ENCODE results near the gene ARTN.
A peak's percentile ranks its signal among the peaks of the same experiment; 100 is the strongest.

ARTN gene

GRCh38 chr1:43970502-43970901 lies 36.9 kb downstream of the ARTN start:
- DNase-seq (ENCODE audit: low read depth in 2 of 2, low spot score in 1 of 2): no peak

- DNase-seq (ENCODE audit: low read depth in 2 of 2, low spot score in 1 of 2): no peak
These were observed 37.3 kb downstream of the ARTN start for GRCh38 chr1:43970911-43971310.

- DNase-seq (ENCODE audit: low read depth in 2 of 2, low spot score in 1 of 2): no peak
These were observed 37.9 kb downstream of the ARTN start for GRCh38 chr1:43971336-43971980.

GRCh38 chr1:43973981-43974442 lies 40.4 kb downstream of the ARTN start:
- DNase-seq (ENCODE audit: low read depth in 2 of 2, low spot score in 1 of 2): no peak

DNA sequence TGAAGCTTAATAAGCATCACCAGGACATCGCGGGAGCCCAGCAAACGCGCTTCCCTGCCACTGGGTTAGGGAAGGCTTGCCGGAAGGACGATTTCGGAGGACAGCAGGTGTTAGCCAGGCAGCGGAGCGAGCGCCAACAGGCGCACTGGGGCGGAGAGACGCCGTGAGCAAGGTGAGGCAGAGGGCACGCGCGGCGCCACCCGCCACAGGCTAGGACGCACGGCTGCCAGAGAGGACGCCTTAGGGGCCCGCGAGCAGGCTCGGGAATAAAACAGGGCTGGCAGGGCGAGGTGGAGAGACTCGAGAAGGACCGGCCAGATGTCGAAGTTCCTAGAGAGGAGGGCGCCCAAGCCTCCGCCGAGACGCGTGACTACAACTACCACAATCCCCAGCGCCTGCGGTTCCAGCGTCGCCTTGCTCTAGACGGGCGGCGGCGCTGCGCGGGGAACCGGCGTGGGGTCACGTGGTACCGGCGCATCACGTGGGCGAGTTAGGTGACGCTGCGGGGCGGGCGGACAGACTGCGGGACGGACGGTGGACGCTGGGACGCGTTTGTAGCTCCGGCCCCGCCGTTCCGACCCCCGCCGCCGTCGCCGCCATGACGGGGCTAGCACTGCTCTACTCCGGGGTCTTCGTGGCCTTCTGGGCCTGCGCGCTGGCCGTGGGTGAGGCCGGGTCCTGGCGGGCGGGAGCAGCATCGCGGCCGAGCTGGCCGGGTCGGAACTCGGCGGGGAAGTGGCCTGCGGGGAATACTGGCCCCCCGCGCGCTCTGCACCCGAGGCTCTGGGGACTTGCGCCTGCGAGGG lies 41.0 kb downstream of the ARTN start, which contains the start of gene ATP6V0B:
ATP6V0B (plus strand) TSS at position 518 of the 806 bp plus-strand sequence; CDS start at position 599, 81 bp downstream.
- peak; percentile 87 to 91 for DNase-seq (ENCODE audit: low read depth in 2 of 2, low spot score in 1 of 2)

- DNase-seq (ENCODE audit: low read depth in 2 of 2, low spot score in 1 of 2): no peak
These were observed 41.8 kb downstream of the ARTN start for GRCh38 chr1:43975249-43975961.

DNA sequence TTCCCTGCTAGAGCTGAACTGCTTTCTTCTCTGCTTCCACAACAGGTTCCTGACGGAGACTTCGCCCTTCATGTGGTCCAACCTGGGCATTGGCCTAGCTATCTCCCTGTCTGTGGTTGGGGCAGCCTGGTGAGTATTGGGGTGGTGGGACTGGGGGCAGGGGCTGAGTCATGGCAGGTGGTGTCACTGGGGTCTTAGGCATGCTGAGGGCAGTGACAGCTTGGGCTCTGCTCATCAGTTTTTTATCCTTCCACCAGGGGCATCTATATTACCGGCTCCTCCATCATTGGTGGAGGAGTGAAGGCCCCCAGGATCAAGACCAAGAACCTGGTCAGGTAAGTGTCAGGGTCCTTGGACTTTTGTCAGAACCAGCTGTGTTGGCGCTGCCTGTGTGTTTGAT lies 42.4 kb downstream of the ARTN start:
- no peak for DNase-seq (ENCODE audit: low read depth in 2 of 2, low spot score in 1 of 2)

DNA sequence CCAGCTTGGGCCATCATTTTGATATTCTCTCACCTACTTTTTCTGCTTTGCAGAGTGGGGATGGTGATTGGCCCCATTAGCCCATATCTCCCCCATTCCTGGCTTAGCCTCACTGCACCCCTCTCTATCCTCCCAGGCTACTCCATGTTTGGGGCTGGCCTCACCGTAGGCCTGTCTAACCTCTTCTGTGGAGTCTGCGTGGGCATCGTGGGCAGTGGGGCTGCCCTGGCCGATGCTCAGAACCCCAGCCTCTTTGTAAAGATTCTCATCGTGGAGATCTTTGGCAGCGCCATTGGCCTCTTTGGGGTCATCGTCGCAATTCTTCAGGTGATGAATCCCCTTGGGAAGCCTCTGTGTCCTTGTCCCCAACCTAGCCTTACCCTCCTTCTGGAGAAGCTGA lies 43.3 kb downstream of the ARTN start:
- no peak for DNase-seq (ENCODE audit: low read depth in 2 of 2, low spot score in 1 of 2)

DNA sequence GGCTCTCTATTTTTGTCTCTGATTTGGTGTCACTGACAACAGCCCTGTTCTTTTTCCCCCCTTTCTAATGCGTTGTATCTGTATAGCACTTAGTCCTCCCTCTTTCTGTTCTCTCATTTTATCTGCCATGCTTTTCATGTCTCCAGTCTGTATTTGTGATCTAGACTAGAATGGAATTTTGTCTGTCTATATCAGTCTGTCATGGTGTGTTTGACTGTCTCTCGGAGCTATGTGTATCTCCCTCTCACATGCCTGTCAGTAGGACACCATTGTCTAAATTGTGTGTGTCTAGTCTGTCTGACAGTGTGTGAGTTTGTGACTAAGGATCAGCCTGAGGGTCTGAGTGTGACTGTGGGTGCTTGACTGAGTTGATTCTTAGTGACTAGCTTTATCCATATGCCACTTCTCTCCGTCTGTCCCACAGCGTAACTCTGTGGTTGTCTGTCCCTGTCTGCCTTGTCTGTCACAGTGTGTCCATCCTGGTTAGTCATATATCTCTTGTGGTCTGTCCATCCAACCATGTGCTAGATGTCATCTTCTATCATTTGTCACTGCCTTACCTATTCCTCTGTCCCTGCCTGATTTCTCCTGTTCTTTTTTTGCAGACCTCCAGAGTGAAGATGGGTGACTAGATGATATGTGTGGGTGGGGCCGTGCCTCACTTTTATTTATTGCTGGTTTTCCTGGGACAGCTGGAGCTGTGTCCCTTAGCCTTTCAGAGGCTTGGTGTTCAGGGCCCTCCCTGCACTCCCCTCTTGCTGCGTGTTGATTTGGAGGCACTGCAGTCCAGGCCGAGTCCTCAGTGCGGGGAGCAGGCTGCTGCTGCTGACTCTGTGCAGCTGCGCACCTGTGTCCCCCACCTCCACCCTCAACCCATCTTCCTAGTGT lies 44.0 kb downstream of the ARTN start:
- no peak for DNase-seq (ENCODE audit: low read depth in 2 of 2, low spot score in 1 of 2)

DNA sequence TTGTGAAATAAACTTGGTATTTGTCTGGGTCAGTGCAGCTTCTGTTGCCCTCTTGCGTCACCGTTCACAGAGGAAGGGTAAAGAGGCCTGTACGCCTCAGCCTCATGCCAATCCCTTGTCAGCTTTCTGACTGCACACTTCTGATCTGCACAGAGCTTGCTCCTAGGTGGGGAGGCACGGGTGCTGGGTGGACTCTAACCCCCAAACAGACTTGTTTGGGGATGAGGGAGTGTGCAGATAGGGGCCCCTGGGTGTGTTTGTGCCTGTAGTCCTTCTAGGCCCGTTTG lies 44.6 kb downstream of the ARTN start:
- no peak for DNase-seq (ENCODE audit: low read depth in 2 of 2, low spot score in 1 of 2)

- no peak for DNase-seq (ENCODE audit: low read depth in 2 of 2, low spot score in 1 of 2)
These were observed 45.1 kb downstream of the ARTN start, which contains the start of gene B4GALT2 for GRCh38 chr1:43978551-43979260. Gene B4GALT2, plus strand, starts transcription at chr1:43979210. Its CDS starts 1,951 bp downstream, at chr1:43981161.

DNA sequence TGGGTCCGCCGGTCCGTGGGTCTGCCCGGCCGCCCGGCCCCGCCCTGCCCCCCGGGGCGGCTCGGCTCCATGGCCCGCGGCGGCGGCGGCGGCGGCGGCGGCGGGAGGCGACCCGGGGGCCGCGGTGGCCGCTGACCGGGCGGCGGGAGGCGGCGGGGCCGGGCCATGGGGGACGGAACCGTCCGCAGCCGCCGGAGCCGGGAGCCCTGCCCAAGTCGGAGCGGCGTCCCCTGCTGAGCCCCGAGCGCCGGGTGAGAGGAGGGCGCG lies 45.6 kb downstream of the ARTN start:
- DNase-seq (ENCODE audit: low read depth in 2 of 2, low spot score in 1 of 2): no peak

DNA sequence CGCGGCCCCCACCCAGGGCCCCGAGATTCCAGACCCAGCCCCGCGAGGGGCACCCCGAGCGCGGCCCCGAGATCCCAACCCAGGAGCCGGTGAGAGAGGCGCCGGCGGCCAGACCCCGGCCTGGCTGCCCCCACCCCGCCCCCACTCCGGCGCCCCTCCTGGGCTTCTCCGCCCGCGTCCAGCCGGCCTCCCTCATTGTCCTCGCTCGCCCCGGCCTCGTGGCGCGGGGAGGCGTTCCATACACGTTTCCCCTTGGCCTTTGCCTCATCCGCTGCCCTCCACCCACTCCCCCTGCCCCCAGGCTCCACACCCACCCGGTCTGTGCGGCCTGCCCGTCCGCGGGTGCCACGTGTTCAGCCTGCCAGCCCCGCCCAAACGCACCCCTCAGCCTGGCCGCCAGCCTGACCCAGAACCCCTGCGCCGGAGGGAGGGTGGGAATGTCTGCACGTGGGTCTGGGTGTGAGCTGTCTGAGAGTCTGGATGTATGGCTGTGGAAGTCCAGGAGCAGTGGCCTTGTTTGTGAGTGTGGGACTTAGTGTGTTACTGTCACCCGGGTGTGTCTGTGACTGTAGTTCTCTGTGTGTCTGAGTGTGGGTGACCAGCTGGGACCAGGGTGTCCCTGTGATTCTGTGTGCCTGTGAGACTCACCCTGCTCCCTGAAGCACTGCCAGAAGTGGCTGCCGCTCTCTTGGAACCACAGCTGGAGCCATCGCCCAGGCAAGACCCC lies 46.1 kb downstream of the ARTN start:
- no peak for DNase-seq (ENCODE audit: low read depth in 2 of 2, low spot score in 1 of 2)

DNA sequence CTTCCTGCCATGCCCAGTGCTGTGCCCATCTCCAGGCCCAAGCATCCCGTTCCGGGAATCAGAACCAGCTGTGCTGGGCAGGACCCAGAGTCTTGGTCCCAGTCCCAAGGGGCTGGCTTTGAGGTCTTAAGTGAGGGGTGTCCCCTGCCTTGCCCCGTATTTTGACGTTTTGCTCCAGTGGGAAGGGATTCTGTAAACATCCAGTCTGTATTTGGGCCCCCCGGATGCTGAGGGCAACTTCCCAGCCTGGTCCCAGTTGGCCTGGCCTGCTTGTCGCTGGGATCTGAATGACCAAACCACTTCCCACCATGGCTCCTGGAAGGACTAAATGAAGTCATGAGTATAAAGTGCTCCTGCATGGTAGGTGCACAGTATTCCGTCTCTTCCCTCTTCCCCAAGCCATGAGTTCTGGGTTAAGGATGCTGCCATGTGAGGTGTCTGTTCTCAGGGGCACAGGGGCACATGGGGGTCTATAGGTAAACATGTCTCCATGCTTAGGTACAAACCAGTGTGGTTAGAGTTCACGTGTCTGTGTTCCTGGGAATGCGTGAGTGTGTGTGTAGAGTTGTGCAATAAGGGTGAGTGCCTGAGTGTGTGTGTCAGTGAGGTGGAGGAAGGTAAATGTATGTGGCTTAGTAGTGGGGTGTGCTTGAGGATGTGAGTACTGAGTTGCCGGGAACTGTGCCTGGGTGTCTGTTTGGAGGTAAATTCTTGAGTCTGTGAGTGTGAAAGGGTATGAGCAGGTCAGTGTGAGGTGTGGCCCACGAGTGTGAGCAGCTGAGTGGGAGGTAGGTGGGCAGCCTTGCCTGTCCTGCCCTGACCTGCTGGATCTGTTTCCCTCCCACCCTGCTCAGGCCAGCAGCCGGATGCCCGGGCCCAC lies 46.9 kb downstream of the ARTN start:
- DNase-seq (ENCODE audit: low read depth in 2 of 2, low spot score in 1 of 2): no peak

- DNase-seq (ENCODE audit: low read depth in 2 of 2, low spot score in 1 of 2): no peak
These were observed 47.5 kb downstream of the ARTN start for GRCh38 chr1:43981135-43981491.

DNA sequence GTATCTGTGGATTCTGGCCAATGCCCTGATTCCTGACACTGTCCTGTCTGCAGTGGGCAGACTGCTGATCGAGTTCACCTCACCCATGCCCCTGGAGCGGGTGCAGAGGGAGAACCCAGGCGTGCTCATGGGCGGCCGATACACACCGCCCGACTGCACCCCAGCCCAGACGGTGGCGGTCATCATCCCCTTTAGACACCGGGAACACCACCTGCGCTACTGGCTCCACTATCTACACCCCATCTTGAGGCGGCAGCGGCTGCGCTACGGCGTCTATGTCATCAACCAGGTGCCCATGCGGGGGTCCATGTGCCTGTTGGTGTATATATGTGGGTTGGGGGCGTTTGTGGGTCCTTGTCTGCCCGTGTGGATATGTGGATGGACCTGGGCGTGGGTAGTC lies 48.0 kb downstream of the ARTN start:
- DNase-seq (ENCODE audit: low read depth in 2 of 2, low spot score in 1 of 2): no peak

GRCh38 chr1:43982241-43982640 lies 48.6 kb downstream of the ARTN start:
- DNase-seq (ENCODE audit: low read depth in 2 of 2, low spot score in 1 of 2): no peak

- DNase-seq (ENCODE audit: low read depth in 2 of 2, low spot score in 1 of 2): no peak
These were observed 49.2 kb downstream of the ARTN start for GRCh38 chr1:43982808-43983207.

- DNase-seq (ENCODE audit: low read depth in 2 of 2, low spot score in 1 of 2): no peak
These were observed 49.8 kb downstream of the ARTN start for GRCh38 chr1:43983253-43983899.

All from stimulated activated CD8-positive, alpha-beta memory T cell treated with anti-CD3 and anti-CD28 coated beads, Interleukin-4, amount 100 ng/mL, for 4 hours (primary cell).